ENCODE measurements around the gene RPS6KA3. TPM values are rescaled to one million over a fixed set of nuclear protein-coding genes. Genes with fewer than 3 reads are reported as not detected.

RPS6KA3 gene
- polyA plus RNA-seq, 1 donor (not counting 4 experiments of a cell fraction or from before 2014, with no cell fraction given): 32.1 TPM

GRCh38 chrX:20135944-20136343 lies 130.8 kb downstream of the RPS6KA3 start:
- Histone ChIP-seq H4K20me1 (ENCODE audit: control insufficient read depth, extremely low read depth, insufficient read depth, low read length) (peaks cover 12% of the 10 kb centered on the region), H2AFZ (ENCODE audit: control insufficient read depth, low read length) (no peak overlapping the region), H3K4me3 (ENCODE audit: control insufficient read depth in 2 of 3, extremely low read depth in 1 of 3, insufficient read depth in 2 of 3, low read depth in 1 of 3, low read length in 3 of 3) (no peak overlapping the region), H3K27ac (ENCODE audit: control insufficient read depth, insufficient read depth, low read length) (no peak overlapping the region), H3K79me2 (ENCODE audit: control insufficient read depth, insufficient read depth, low read length) (peaks cover 53% of the 10 kb centered on the region), H3K27me3 (ENCODE audit: control insufficient read depth, extremely low read depth, insufficient read depth, low read length) (no peaks in the 10 kb centered on the region), H3K9me3 (ENCODE audit: control insufficient read depth, low read depth, low read length) (no peaks in the 10 kb centered on the region), H3K36me3 (ENCODE audit: control insufficient read depth in 2 of 2, extremely low read depth in 1 of 2, insufficient read depth in 2 of 2, low read length in 2 of 2) (peaks cover 18 to 43% of the 10 kb centered on the region in 2 experiments), H3K4me1 (ENCODE audit: control insufficient read depth, extremely low read depth, insufficient read depth, low read length) (peaks cover 11% of the 10 kb centered on the region), H3K9ac (ENCODE audit: control insufficient read depth, extremely low read depth, insufficient read depth, low read length) (no peak overlapping the region), H3K4me2 (ENCODE audit: control insufficient read depth, extremely low read depth, insufficient read depth, low read depth, low read length) (no peak overlapping the region), H3K9me1 (ENCODE audit: control insufficient read depth, extremely low read depth, insufficient read depth, low read length) (no peaks in the 10 kb centered on the region)
- DNase-seq (ENCODE audit: low read depth, low spot score): no peak
- dilution Hi-C loops (cut with MboI; ENCODE audit: extremely low pct_ligation_motif_present, low sequenced_read_pairs): no loop called here
- TF ChIP-seq EZH2 (IDR thresholded peaks at IDR 0.05; ENCODE audit: low read length): no peak
- TF ChIP-seq CTCF (optimal IDR thresholded peaks at IDR 0.05 in 1 of 3, IDR thresholded peaks at IDR 0.05 in 1 of 3, conservative IDR thresholded peaks at IDR 0.05 in 1 of 3; ENCODE audit: extremely low read depth in 1 of 3, insufficient read depth in 2 of 3, low read length in 3 of 3): no peak
- no peak for FAIRE-seq

GRCh38 chrX:20132666-20133065 lies 134.0 kb downstream of the RPS6KA3 start:
- peaks cover 4% of the 10 kb centered on the region for H3K4me1 ChIP-seq (ENCODE audit: control insufficient read depth, extremely low read depth, insufficient read depth, low read length)
- H3K4me2 ChIP-seq (ENCODE audit: control insufficient read depth, extremely low read depth, insufficient read depth, low read depth, low read length): no peak overlapping the region
- peaks cover 17 to 38% of the 10 kb centered on the region in 2 experiments for H3K36me3 ChIP-seq (ENCODE audit: control insufficient read depth in 2 of 2, extremely low read depth in 1 of 2, insufficient read depth in 2 of 2, low read length in 2 of 2)
- no peak overlapping the region for H3K9ac ChIP-seq (ENCODE audit: control insufficient read depth, extremely low read depth, insufficient read depth, low read length)
- TF ChIP-seq CTCF (optimal IDR thresholded peaks at IDR 0.05 in 1 of 3, IDR thresholded peaks at IDR 0.05 in 1 of 3, conservative IDR thresholded peaks at IDR 0.05 in 1 of 3; ENCODE audit: extremely low read depth in 1 of 3, insufficient read depth in 2 of 3, low read length in 3 of 3) (no peak), EZH2 (IDR thresholded peaks at IDR 0.05; ENCODE audit: low read length) (no peak)
- no peak overlapping the region for H2AFZ ChIP-seq (ENCODE audit: control insufficient read depth, low read length)
- no peak for DNase-seq (ENCODE audit: low read depth, low spot score)
- H3K79me2 ChIP-seq (ENCODE audit: control insufficient read depth, insufficient read depth, low read length): peaks cover 24% of the 10 kb centered on the region
- no peaks in the 10 kb centered on the region for H3K9me3 ChIP-seq (ENCODE audit: control insufficient read depth, low read depth, low read length)
- H3K9me1 ChIP-seq (ENCODE audit: control insufficient read depth, extremely low read depth, insufficient read depth, low read length): no peaks in the 10 kb centered on the region
- peaks cover 9% of the 10 kb centered on the region for H4K20me1 ChIP-seq (ENCODE audit: control insufficient read depth, extremely low read depth, insufficient read depth, low read length)
- no peaks in the 10 kb centered on the region for H3K27me3 ChIP-seq (ENCODE audit: control insufficient read depth, extremely low read depth, insufficient read depth, low read length)
- dilution Hi-C loops (cut with MboI; ENCODE audit: extremely low pct_ligation_motif_present, low sequenced_read_pairs): no loop called here
- no peak overlapping the region for H3K27ac ChIP-seq (ENCODE audit: control insufficient read depth, insufficient read depth, low read length)
- FAIRE-seq: no peak
- H3K4me3 ChIP-seq (ENCODE audit: control insufficient read depth in 2 of 3, extremely low read depth in 1 of 3, insufficient read depth in 2 of 3, low read depth in 1 of 3, low read length in 3 of 3): no peak overlapping the region

Data from keratinocyte (primary cell).